Natural killer cell (primary cell): ENCODE measurements around the gene IGFBP3. TPM values are rescaled to one million over a fixed set of nuclear protein-coding genes. Genes with fewer than 3 reads are reported as not detected.

Experiments
- ATAC-seq, 3 donors: fragments of 150-1000 bp in 2 of 3; fragments of 200-7000 bp in 1 of 3; cut with Tn5 transposase; 1 replicate in 1 of 3; 2 replicates in 2 of 3; pipeline ENCODE4 v1.10.0; 2021; ENCODE audit warnings: mild to moderate bottlenecking in 2 of 3, moderate library complexity in 2 of 3
- DNase-seq, 2 donors: peaks; one replicate each; pipeline versions ENCODE4 v3.0.0 to v3.0.0-alpha.2; 2013 to 2021; ENCODE audit warnings: mixed read lengths in 1 of 2
- H3K27ac ChIP-seq: one replicate; pipeline ENCODE4 v1.5.1; 2013; ENCODE audit warnings: mild to moderate bottlenecking, low read length
- H3K27me3 ChIP-seq: one replicate; pipeline ENCODE4 v1.6.1; 2013; ENCODE audit warnings: low read length; ENCODE audit not compliant: control insufficient read depth, insufficient read depth
- H3K36me3 ChIP-seq: one replicate; pipeline ENCODE4 v1.6.1; 2013; ENCODE audit warnings: low read length; ENCODE audit not compliant: control insufficient read depth, insufficient read depth
- H3K4me1 ChIP-seq: one replicate; pipeline ENCODE4 v1.6.1; 2013; ENCODE audit warnings: low read length; ENCODE audit not compliant: control insufficient read depth, insufficient read depth
- H3K4me3 ChIP-seq: one replicate; pipeline ENCODE4 v1.5.1; 2013; ENCODE audit warnings: low read length
- H3K9me3 ChIP-seq: one replicate; pipeline ENCODE4 v1.6.1; 2013; ENCODE audit warnings: low read length; ENCODE audit not compliant: control insufficient read depth, insufficient read depth
- H3K27ac Mint-ChIP-seq, 2 donors: one replicate each; pipeline ENCODE4 v1.8.0; 2022; ENCODE audit warnings: mild to moderate bottlenecking in 2 of 2, mixed read lengths in 2 of 2, moderate library complexity in 1 of 2
- H3K27me3 Mint-ChIP-seq, 2 donors: one replicate each; pipeline ENCODE4 v1.8.0; 2022; ENCODE audit warnings: low read depth in 2 of 2, mixed read lengths in 2 of 2
- H3K36me3 Mint-ChIP-seq: one replicate; pipeline ENCODE4 v1.8.0; 2022; ENCODE audit warnings: mixed read lengths
- H3K4me1 Mint-ChIP-seq, 2 donors: one replicate each; pipeline ENCODE4 v1.8.0; 2022; ENCODE audit warnings: mixed read lengths in 2 of 2
- H3K4me3 Mint-ChIP-seq: one replicate; pipeline ENCODE4 v1.8.0; 2022; ENCODE audit warnings: mild to moderate bottlenecking, moderate library complexity, mixed read lengths
- H3K9me3 Mint-ChIP-seq, 2 donors: one replicate each; pipeline ENCODE4 v1.8.0; 2022; ENCODE audit warnings: mixed read lengths in 2 of 2
- CTCF ChIP-seq: fragments of 200-600 bp; IDR thresholded peaks from one replicate; pipeline ENCODE4 v1.8.0; 2022; ENCODE audit warnings: antibody characterized with exemption
- WGBS: methylation state at CpG from one replicate; pipeline ENCODE4 v1.1.7; 2013; ENCODE audit warnings: missing lambda C conversion rate; ENCODE audit not compliant: insufficient coverage; 5-methylcytosine and 5-hydroxymethylcytosine counted together
- intact Hi-C: fragments of 100-400 bp; cut with micrococcal nuclease; formaldehyde crosslinking; loops from one replicate; pipeline ENCODE4 v1.14.2; 2022
- total RNA-seq, 4 donors: library from RNA; stranded (reverse); fragments of 120-200 nt in 1 of 4; gene quantifications; one replicate each; pipeline versions ENCODE4 v1.2.3 to v1.2.4, GENCODE V29; 2013 to 2022

IGFBP3 gene
- total RNA-seq, 3 donors from 2014 or later (not counting 1 experiment from before 2014, with no cell fraction given): 0.39 to 10.2 (median 1.2) TPM

GRCh38 chr7:45927721-45928120 lies 6.6 kb upstream of the IGFBP3 start:
- no peak overlapping the region for H3K4me3 Mint-ChIP-seq
- no peak overlapping the region for H3K4me3 ChIP-seq
- peaks cover 4% of the 10 kb centered on the region for H3K4me1 ChIP-seq
- H3K9me3 ChIP-seq: no peaks in the 10 kb centered on the region
- no peaks in the 10 kb centered on the region for H3K9me3 Mint-ChIP-seq
- H3K4me1 Mint-ChIP-seq: peaks cover 7% of the 10 kb centered on the region in 2 donors
- no peaks in the 10 kb centered on the region for H3K36me3 Mint-ChIP-seq
- no peak for DNase-seq
- H3K27ac Mint-ChIP-seq: peak overlapping the region in 1 of 2 donors; percentile 45
- intact Hi-C loops: no loop called here
- no peak for ATAC-seq
- H3K27ac ChIP-seq: no peak overlapping the region
- no peaks in the 10 kb centered on the region for H3K36me3 ChIP-seq
- TF ChIP-seq CTCF: no peak
- H3K27me3 Mint-ChIP-seq: peaks cover 13 to 47% of the 10 kb centered on the region in 2 donors
- H3K27me3 ChIP-seq: peaks cover 5% of the 10 kb centered on the region
- 63% methylated on average over 2 of the region's 3 CpGs for WGBS

- Mint-ChIP-seq H3K27me3 (peaks cover 30 to 57% of the 10 kb centered on the region in 2 donors), H3K36me3 (no peaks in the 10 kb centered on the region), H3K27ac (no peak overlapping the region), H3K9me3 (no peaks in the 10 kb centered on the region), H3K4me3 (no peak overlapping the region), H3K4me1 (peaks cover 14 to 20% of the 10 kb centered on the region in 2 donors)
- TF ChIP-seq CTCF: no peak
- Histone ChIP-seq H3K4me1 (peaks cover 14% of the 10 kb centered on the region), H3K36me3 (no peaks in the 10 kb centered on the region), H3K9me3 (no peaks in the 10 kb centered on the region), H3K4me3 (no peak overlapping the region), H3K27ac (no peak overlapping the region), H3K27me3 (peaks cover 17% of the 10 kb centered on the region)
- DNase-seq: no peak
- 69% methylated on average over 5 of the region's 5 CpGs for WGBS
- intact Hi-C loops: no loop called here
- no peak for ATAC-seq
Observed at GRCh38 chr7:45924283-45924682, 3.2 kb upstream of the IGFBP3 start.

- no peaks in the 10 kb centered on the region for H3K36me3 Mint-ChIP-seq
- intact Hi-C loops: loop anchor here (2.0 kb wide), 1 partner anchor 427 kb away; no protein-coding TSS in a partner anchor
- Histone ChIP-seq H3K4me1 (peaks cover 14% of the 10 kb centered on the region), H3K36me3 (no peaks in the 10 kb centered on the region), H3K9me3 (no peaks in the 10 kb centered on the region), H3K4me3 (no peak overlapping the region), H3K27me3 (peaks cover 17% of the 10 kb centered on the region), H3K27ac (no peak overlapping the region)
- H3K27me3 Mint-ChIP-seq: peaks cover 31 to 56% of the 10 kb centered on the region in 2 donors
- H3K4me3 Mint-ChIP-seq: no peak overlapping the region
- H3K4me1 Mint-ChIP-seq: peaks cover 14 to 20% of the 10 kb centered on the region in 2 donors
- TF ChIP-seq CTCF: no peak
- DNase-seq (no peak), ATAC-seq (no peak)
- 59% methylated on average over 6 of the region's 6 CpGs for WGBS
- no peaks in the 10 kb centered on the region for H3K9me3 Mint-ChIP-seq
- H3K27ac Mint-ChIP-seq: no peak overlapping the region
Observed at GRCh38 chr7:45923818-45924217, 2.7 kb upstream of the IGFBP3 start.

- no peak overlapping the region for H3K27ac Mint-ChIP-seq
- H3K9me3 ChIP-seq: no peaks in the 10 kb centered on the region
- H3K27ac ChIP-seq: no peak overlapping the region
- H3K27me3 Mint-ChIP-seq: peaks cover 31 to 50% of the 10 kb centered on the region in 2 donors
- H3K4me1 ChIP-seq: peaks cover 14% of the 10 kb centered on the region
- H3K4me3 ChIP-seq: no peak overlapping the region
- peak in 1 of 3 donors; percentile 54 for ATAC-seq
- peak; percentile 60 for TF ChIP-seq CTCF
- H3K27me3 ChIP-seq: peaks cover 21% of the 10 kb centered on the region
- H3K36me3 ChIP-seq: no peaks in the 10 kb centered on the region
- H3K36me3 Mint-ChIP-seq: no peaks in the 10 kb centered on the region
- 7% methylated on average over 9 of the region's 9 CpGs for WGBS
- H3K4me3 Mint-ChIP-seq: peak overlapping the region; percentile 62
- H3K9me3 Mint-ChIP-seq: no peaks in the 10 kb centered on the region
- intact Hi-C loops: loop anchor here (2.0 kb wide), 1 partner anchor 428 kb away; no protein-coding TSS in a partner anchor
- H3K4me1 Mint-ChIP-seq: peaks cover 14 to 20% of the 10 kb centered on the region in 2 donors
- peak in 1 of 2 donors; percentile 67 for DNase-seq
Observed at GRCh38 chr7:45923290-45923689, 2.2 kb upstream of the IGFBP3 start.
